ENCODE measurements around the gene IGSF6.

- TF ChIP-seq POLR2A (IDR thresholded peaks at IDR 0.05) (no peak), CTCF (IDR thresholded peaks at IDR 0.05) (no peak), EP300 (IDR thresholded peaks at IDR 0.05) (no peak), POLR2AphosphoS5 (IDR thresholded peaks at IDR 0.05) (no peak)
These were observed 18.2 kb downstream of the IGSF6 start for GRCh38 chr16:21634216-21634615.
